AG09319 (cell line): Measurements from ENCODE around the gene RNF220.

Experiments
- DNase-seq: peaks from one replicate; pipeline ENCODE4 v3.0.0-alpha.2; 2010; ENCODE audit warnings: low read depth; ENCODE audit errors: extremely low read depth
- CTCF ChIP-seq: IDR thresholded peaks from 2 replicates; pipeline ENCODE4 v1.5.1; 2011; ENCODE audit warnings: low read depth, mild to moderate bottlenecking, inconsistent platforms, low read length, moderate library complexity

RNF220 gene

GRCh38 chr1:44581205-44581604 lies 176.2 kb downstream of the RNF220 start:
- no peak for TF ChIP-seq CTCF
- DNase-seq: no peak

GRCh38 chr1:44584167-44584566 lies 179.1 kb downstream of the RNF220 start:
- DNase-seq: no peak

GRCh38 chr1:44585315-44585920 lies 180.4 kb downstream of the RNF220 start:
- DNase-seq: no peak
- no peak for TF ChIP-seq CTCF

More at GRCh38 chr1:44584167-44584566, 179.1 kb downstream of the RNF220 start:
- no peak for TF ChIP-seq CTCF

GRCh38 chr1:44587796-44588460 lies 182.9 kb downstream of the RNF220 start:
- TF ChIP-seq CTCF: no peak
- DNase-seq: no peak

- TF ChIP-seq CTCF: no peak
- no peak for DNase-seq
Observed at GRCh38 chr1:44588551-44589210, 183.6 kb downstream of the RNF220 start.

- no peak for TF ChIP-seq CTCF
- no peak for DNase-seq
Observed at GRCh38 chr1:44590475-44590874, 185.4 kb downstream of the RNF220 start.

- DNase-seq: no peak
- no peak for TF ChIP-seq CTCF
Observed at GRCh38 chr1:44591381-44591780, 186.3 kb downstream of the RNF220 start.
